WTC11 (cell line): Measurements from ENCODE around the gene FASTK. TPM values are rescaled to one million over a fixed set of nuclear protein-coding genes. Genes with fewer than 3 reads are reported as not detected.

Experiments
- ARID4B ChIP-seq: sonication (generic); formaldehyde crosslinking; IDR thresholded peaks from 2 replicates; pipeline ENCODE4 v1.8.0; 2023; ENCODE audit warnings: missing genetic modification reagents, mild to moderate bottlenecking, borderline replicate concordance
- CBFB ChIP-seq: sonication (generic); formaldehyde crosslinking; IDR thresholded peaks from 2 replicates; pipeline ENCODE4 v1.8.1; 2022; ENCODE audit warnings: mild to moderate bottlenecking, low read depth, missing genetic modification reagents
- CREB1 ChIP-seq: sonication (generic); formaldehyde crosslinking; IDR thresholded peaks from 2 replicates; pipeline ENCODE4 v1.8.0; 2023; ENCODE audit warnings: mild to moderate bottlenecking, missing genetic modification reagents
- ESRRA ChIP-seq: sonication (generic); formaldehyde crosslinking; IDR thresholded peaks from 2 replicates; pipeline ENCODE4 v1.8.1; 2022; ENCODE audit warnings: mild to moderate bottlenecking, missing genetic modification reagents, borderline replicate concordance
- ETV6 ChIP-seq: sonication (generic); formaldehyde crosslinking; IDR thresholded peaks from 2 replicates; pipeline ENCODE4 v1.8.1; 2022; ENCODE audit warnings: mild to moderate bottlenecking, missing genetic modification reagents
- FOXP1 ChIP-seq: sonication (generic); formaldehyde crosslinking; IDR thresholded peaks from 2 replicates; pipeline ENCODE4 v1.8.0; 2022; ENCODE audit warnings: missing genetic modification reagents, mild to moderate bottlenecking, moderate library complexity, borderline replicate concordance
- GTF2I ChIP-seq: fragments of 250-450 bp; sonication (Bioruptor Pico); conservative IDR thresholded peaks from 2 replicates; pipeline ENCODE4 v1.4.0; 2021; ENCODE audit warnings: mild to moderate bottlenecking
- MYBL2 ChIP-seq: sonication (generic); formaldehyde crosslinking; IDR thresholded peaks from 2 replicates; pipeline ENCODE4 v1.8.1; 2023; ENCODE audit warnings: mild to moderate bottlenecking, moderate library complexity, missing genetic modification reagents
- NFATC4 ChIP-seq: fragments of 250-450 bp; sonication (Bioruptor Pico); IDR thresholded peaks from 2 replicates; pipeline ENCODE4 v1.9.0; 2021; ENCODE audit warnings: mild to moderate bottlenecking
- NR3C1 ChIP-seq: sonication (generic); formaldehyde crosslinking; conservative IDR thresholded peaks from 2 replicates; pipeline ENCODE4 v1.8.1; 2023; ENCODE audit warnings: low read depth, mild to moderate bottlenecking, missing genetic modification reagents
- SP1 ChIP-seq: sonication (generic); formaldehyde crosslinking; conservative IDR thresholded peaks from 2 replicates; pipeline ENCODE4 v1.8.1; 2022; ENCODE audit warnings: missing genetic modification reagents
- TCF7 ChIP-seq: sonication (generic); formaldehyde crosslinking; IDR thresholded peaks from 2 replicates; pipeline ENCODE4 v1.8.0; 2022; ENCODE audit warnings: mild to moderate bottlenecking, low read depth, missing genetic modification reagents, moderate library complexity
- TP53 ChIP-seq: sonication (generic); formaldehyde crosslinking; IDR thresholded peaks from 2 replicates; pipeline ENCODE4 v1.8.1; 2023; ENCODE audit warnings: mild to moderate bottlenecking, missing genetic modification reagents
- ZBTB43 ChIP-seq: sonication (generic); formaldehyde crosslinking; IDR thresholded peaks from 2 replicates; pipeline ENCODE4 v1.8.1; 2023; ENCODE audit warnings: mild to moderate bottlenecking, missing genetic modification reagents
- ZNF121 ChIP-seq: sonication (generic); formaldehyde crosslinking; IDR thresholded peaks from 2 replicates; pipeline ENCODE4 v1.8.0; 2023; ENCODE audit warnings: missing genetic modification reagents
- ZNF219 ChIP-seq: sonication (generic); formaldehyde crosslinking; IDR thresholded peaks from 2 replicates; pipeline ENCODE4 v1.8.0; 2023; ENCODE audit warnings: missing genetic modification reagents, mild to moderate bottlenecking, borderline replicate concordance
- ZNF232 ChIP-seq: sonication (generic); formaldehyde crosslinking; IDR thresholded peaks from 2 replicates; pipeline ENCODE4 v1.8.0; 2022; ENCODE audit warnings: mild to moderate bottlenecking, missing genetic modification reagents
- ZNF263 ChIP-seq: sonication (generic); formaldehyde crosslinking; IDR thresholded peaks from 2 replicates; pipeline ENCODE4 v1.8.1; 2022; ENCODE audit warnings: low read depth, mild to moderate bottlenecking, moderate library complexity, missing genetic modification reagents
- ZNF416 ChIP-seq: fragments of 250-450 bp; sonication (Bioruptor Pico); IDR thresholded peaks from 2 replicates; pipeline ENCODE4 v1.9.0; 2021; ENCODE audit warnings: mild to moderate bottlenecking, inconsistent platforms
- total RNA-seq: library from RNA; stranded (reverse); gene quantifications from 3 replicates; pipeline ENCODE4 v1.2.3, GENCODE V29; 2021
- TF ChIP-seq, protein P1 (sequence below): sonication (generic); formaldehyde crosslinking; IDR thresholded peaks from 2 replicates; pipeline ENCODE4 v1.8.1; 2023; ENCODE audit warnings: mild to moderate bottlenecking, missing genetic modification reagents, moderate library complexity
- TF ChIP-seq, protein P2 (sequence below): fragments of 250-450 bp; sonication (Bioruptor Pico); conservative IDR thresholded peaks from 2 replicates; pipeline ENCODE4 v1.9.0; 2021; ENCODE audit warnings: mild to moderate bottlenecking
- TF ChIP-seq, protein P3 (sequence below): sonication (generic); formaldehyde crosslinking; IDR thresholded peaks from 2 replicates; pipeline ENCODE4 v1.8.0; 2023; ENCODE audit warnings: mild to moderate bottlenecking, missing genetic modification reagents

The FASTK gene
- total RNA-seq, 1 experiment from 2014 or later: 70.2 TPM

DNA sequence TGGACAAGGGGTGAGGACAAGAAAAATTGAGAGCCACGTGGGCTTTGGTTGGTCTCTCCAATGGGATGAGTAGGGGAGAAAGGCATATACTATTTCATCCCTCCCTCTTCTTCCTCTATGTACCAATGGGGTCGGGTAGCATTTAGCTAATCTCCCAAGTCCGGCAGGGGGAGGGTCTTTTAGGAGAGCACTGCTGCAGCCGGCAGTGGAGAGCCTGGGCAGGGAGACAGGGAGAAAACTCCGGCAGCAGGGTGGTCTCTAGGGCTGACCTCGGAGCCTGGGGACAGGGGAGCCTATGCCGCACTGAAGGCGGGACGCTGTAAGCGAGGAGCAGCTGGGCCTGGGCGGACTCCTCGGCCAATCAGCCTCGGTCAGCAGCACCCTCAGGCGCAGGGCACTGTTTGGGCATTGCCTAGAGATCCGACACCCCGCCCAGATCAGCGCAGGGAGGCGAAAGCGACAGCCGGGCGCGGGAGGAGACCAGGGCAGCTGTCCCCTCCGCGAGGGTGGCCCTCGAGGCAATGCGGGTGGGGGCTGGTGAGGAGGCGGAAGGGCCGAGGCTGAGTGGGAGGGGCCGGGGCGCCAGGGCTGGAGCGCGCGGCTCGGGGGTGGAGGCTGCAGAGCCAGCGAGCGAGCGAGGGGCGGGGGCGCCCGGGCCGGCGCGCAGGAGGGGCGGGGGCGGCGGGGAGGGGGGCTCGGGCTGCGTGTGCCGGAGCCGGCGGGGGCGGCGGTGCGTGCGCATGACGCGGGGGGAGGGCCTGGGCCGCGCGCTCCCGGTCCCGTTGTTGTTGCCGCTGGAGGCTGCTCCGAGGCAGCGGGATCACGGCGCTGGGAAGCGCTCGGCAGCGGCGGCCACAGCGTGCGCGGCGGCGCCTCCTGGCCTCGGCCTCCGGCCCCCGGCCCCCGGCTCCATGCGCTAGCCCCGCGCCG is 5.3 kb upstream of the FASTK start, which contains the start of gene AGAP3 (continued):
- peak; percentile 56; the same call in 1 of the 2 replicates for TF ChIP-seq ZBTB43 (CRISPR knock-in tag)
- no peak for TF ChIP-seq ZNF219
- no peak for TF ChIP-seq ESRRA (CRISPR knock-in tag)
- no peak for TF ChIP-seq TP53 (CRISPR knock-in tag)
- TF ChIP-seq NFATC4 (CRISPR knock-in tag): no peak
- TF ChIP-seq GTF2I (CRISPR knock-in tag): no peak
- TF ChIP-seq SP1 (CRISPR knock-in tag): no peak; the same call in 1 of the 2 replicates
- no peak for TF ChIP-seq CBFB (CRISPR knock-in tag)
- TF ChIP-seq, protein P1, sequence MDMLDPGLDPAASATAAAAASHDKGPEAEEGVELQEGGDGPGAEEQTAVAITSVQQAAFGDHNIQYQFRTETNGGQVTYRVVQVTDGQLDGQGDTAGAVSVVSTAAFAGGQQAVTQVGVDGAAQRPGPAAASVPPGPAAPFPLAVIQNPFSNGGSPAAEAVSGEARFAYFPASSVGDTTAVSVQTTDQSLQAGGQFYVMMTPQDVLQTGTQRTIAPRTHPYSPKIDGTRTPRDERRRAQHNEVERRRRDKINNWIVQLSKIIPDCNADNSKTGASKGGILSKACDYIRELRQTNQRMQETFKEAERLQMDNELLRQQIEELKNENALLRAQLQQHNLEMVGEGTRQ (CRISPR knock-in tag): peak; percentile 63
- peak; percentile 49; the same call in 1 of the 2 replicates for TF ChIP-seq MYBL2 (CRISPR knock-in tag)
- no peak for TF ChIP-seq ZNF416 (CRISPR knock-in tag)
- TF ChIP-seq ZNF232 (CRISPR knock-in tag): no peak
- TF ChIP-seq FOXP1: 0 out of 2 replicates have a peak, but pooled peaks have one; percentile 59
- peak; percentile 59; the same call in 1 of the 2 replicates for TF ChIP-seq ETV6
- TF ChIP-seq CREB1 (CRISPR knock-in tag): no peak
- no peak for TF ChIP-seq TCF7
- no peak for TF ChIP-seq NR3C1 (CRISPR knock-in tag)
- TF ChIP-seq, protein P2, sequence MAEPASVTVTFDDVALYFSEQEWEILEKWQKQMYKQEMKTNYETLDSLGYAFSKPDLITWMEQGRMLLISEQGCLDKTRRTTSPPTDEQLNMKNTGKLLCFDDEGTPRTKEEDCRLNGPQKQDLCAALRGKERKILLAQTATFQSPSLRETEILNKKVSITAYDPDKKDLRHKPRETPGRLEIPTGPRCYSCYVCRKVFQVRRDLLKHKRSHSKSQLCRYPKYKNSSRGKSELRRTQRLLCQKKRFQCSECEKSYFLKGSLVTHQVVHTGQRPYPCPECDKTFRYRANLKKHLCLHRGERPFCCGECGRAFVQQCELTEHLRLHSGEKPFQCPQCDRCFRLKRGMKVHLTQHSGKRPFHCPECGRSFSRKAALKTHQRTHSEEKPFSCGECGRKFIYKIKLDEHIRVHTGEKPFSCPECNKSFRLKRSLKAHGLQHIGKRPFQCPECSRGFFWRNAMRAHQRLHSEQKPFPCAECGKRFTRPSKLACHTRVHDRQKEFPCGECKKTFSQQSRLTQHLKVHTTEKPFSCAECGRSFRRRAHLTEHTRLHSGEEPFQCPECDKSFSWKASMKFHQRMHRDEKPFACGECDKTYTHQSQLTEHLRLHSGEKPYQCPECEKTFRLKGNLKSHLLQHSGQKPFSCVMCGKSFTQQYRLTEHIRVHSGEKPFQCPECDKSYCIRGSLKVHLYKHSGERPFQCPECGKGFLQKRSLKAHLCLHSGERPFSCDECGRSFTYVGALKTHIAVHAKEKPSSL (CRISPR knock-in tag): no peak
- TF ChIP-seq, protein P3, sequence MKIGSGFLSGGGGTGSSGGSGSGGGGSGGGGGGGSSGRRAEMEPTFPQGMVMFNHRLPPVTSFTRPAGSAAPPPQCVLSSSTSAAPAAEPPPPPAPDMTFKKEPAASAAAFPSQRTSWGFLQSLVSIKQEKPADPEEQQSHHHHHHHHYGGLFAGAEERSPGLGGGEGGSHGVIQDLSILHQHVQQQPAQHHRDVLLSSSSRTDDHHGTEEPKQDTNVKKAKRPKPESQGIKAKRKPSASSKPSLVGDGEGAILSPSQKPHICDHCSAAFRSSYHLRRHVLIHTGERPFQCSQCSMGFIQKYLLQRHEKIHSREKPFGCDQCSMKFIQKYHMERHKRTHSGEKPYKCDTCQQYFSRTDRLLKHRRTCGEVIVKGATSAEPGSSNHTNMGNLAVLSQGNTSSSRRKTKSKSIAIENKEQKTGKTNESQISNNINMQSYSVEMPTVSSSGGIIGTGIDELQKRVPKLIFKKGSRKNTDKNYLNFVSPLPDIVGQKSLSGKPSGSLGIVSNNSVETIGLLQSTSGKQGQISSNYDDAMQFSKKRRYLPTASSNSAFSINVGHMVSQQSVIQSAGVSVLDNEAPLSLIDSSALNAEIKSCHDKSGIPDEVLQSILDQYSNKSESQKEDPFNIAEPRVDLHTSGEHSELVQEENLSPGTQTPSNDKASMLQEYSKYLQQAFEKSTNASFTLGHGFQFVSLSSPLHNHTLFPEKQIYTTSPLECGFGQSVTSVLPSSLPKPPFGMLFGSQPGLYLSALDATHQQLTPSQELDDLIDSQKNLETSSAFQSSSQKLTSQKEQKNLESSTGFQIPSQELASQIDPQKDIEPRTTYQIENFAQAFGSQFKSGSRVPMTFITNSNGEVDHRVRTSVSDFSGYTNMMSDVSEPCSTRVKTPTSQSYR (CRISPR knock-in tag): no peak
- TF ChIP-seq ZNF121 (CRISPR knock-in tag): no peak
- peak; percentile 19; the same call in 1 of the 2 replicates for TF ChIP-seq ARID4B (CRISPR knock-in tag)
- no peak for TF ChIP-seq ZNF263 (CRISPR knock-in tag)
